LHCN-M2 (cell line): ENCODE measurements around the gene MTREX. TPM values are rescaled to one million over a fixed set of nuclear protein-coding genes. Genes with fewer than 3 reads are reported as not detected.

Experiments
- DNase-seq: peaks from one replicate; pipeline ENCODE4 v3.0.0-alpha.2; 2012; ENCODE audit warnings: low read depth
- total RNA-seq: library from RNA; depleted of rRNA; stranded (reverse); fragments of >200 nt; gene quantifications from 2 replicates; pipeline ENCODE4 v1.2.3, GENCODE V29; 2014

MTREX gene
- total RNA-seq, 1 experiment from 2014 or later, result 115 TPM

- no peak for DNase-seq
Observed at GRCh38 chr5:55383254-55383653, 75.5 kb downstream of the MTREX start.

- DNase-seq, result no peak
Observed at GRCh38 chr5:55384072-55384471, 76.3 kb downstream of the MTREX start.

- DNase-seq, result no peak
Observed at GRCh38 chr5:55385227-55385626, 77.4 kb downstream of the MTREX start.

DNA sequence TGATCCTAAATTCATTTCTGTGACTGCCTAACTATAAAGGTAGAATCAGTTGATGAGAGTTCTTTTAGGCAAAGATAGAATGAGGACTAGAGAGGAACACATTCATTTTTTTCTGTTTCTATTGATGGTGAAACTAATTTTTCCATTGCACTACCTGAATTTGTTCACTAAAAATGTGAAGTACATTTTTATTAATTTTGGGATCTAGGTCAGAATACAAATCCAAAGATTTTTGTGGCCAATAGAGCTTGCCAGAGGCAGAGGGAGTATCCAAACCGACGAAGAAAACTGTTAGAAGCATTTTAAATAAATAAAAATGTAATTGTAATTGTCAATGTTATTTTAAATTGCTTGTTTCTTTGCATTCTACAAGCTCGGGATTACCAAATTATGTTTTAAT lies 78.1 kb downstream of the MTREX start:
- no peak for DNase-seq

GRCh38 chr5:55386356-55386755 lies 78.6 kb downstream of the MTREX start:
- DNase-seq, result no peak

GRCh38 chr5:55387865-55388264 lies 80.1 kb downstream of the MTREX start:
- DNase-seq, result no peak

GRCh38 chr5:55391707-55392106 lies 83.9 kb downstream of the MTREX start:
- no peak for DNase-seq

DNA sequence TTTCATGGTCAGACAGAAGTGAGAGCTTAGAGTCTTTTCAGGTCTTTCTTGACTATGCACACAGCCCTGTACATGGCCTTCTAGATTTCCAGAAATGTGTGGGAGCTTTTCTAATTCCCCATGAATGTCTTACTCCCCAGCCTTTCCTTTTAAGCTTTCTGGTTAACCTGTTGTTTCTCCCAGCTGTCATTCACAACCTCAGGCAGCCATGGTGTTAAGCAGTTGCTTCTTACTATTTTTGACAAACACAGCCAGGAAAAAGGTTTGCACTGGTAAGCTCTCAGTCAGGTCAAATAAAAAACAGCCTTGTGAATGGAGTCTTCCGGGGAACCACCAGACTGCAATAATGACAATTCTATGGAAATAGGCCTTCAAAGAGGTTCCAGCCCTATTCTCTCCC lies 84.9 kb downstream of the MTREX start:
- DNase-seq, result no peak

- no peak for DNase-seq
Observed at GRCh38 chr5:55393501-55394175, 85.8 kb downstream of the MTREX start.

DNA sequence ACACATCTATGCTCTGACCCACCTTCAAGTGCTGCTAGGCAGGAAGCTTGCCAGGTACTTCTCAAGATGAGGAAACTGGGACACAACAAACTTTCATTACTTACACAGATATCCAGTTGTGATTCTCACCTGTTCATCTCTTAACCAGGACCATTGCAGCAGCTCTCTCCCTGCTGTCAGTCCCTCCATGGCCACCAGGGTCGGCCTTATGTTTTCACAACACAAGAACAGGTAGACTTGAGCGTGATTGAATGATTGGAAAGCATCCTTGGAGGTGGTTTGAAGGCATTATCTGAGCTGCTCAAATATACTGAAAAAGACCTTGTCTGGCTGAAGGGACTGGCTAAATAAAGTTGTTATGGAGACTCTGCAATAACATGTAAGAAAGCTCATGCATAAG lies 94.4 kb downstream of the MTREX start:
- DNase-seq, result no peak

DNA sequence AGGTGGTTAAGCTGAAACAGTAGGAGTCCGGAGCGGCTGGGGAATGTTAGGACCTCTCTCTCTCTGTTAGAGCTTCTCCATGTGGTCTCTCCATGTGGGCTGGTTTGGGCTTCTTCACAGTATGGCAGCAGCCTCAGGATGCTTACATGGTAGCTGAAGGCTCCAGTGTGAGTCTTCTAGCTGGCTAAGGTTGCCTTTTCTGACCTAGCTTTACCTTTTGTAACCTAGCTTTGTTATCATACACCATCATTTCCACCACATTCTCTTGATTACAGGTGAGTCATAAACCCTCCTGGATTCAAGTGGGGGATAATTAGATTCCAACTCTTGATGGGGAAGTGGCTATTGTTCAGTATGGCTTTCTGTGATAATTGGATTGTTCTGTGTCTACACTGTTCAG lies 98.5 kb downstream of the MTREX start:
- no peak for DNase-seq

GRCh38 chr5:55407059-55407684 lies 99.4 kb downstream of the MTREX start:
- peak; percentile 42 for DNase-seq

DNA sequence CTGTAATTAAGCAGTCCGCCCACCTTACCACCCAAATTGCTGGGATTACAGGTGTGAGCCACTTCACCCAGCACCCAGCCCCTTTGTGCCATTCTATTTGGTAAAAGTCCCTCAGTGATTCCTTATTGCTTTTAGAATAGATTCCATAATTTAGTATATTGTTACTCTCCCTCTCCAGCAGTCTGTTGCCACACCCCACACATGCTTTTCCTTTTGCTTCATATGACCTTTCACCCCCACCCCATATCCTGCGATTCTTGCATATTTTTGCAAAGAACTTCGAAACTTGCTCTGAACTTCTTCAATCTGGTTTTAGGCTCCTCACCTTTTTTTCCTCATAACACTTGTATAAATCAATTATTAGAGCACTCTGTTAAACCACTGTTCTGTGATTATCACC lies 100.2 kb downstream of the MTREX start:
- DNase-seq, result no peak

DNA sequence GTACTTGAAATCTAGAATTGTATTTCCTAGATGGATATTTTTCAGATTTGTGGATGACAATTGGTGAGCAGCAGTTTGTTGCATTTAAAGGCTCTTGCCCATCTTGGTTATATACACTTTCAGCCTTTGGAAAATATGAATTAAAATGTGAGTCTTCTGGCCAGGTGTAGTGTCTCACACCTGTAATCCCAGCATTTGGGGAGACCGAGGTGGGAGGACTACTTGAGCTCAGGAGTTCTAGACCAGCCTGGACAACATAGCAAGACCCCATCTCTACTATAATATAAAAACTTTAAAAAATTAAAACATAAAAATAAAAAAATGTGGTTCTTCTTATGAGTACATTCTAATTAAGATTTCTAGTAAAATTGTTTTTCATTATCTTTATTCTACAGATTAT lies 102.0 kb downstream of the MTREX start:
- no peak for DNase-seq

- no peak for DNase-seq
Observed at GRCh38 chr5:55410845-55411244, 103.1 kb downstream of the MTREX start.

- no peak for DNase-seq
Observed at GRCh38 chr5:55411876-55412275, 104.1 kb downstream of the MTREX start.

GRCh38 chr5:55413644-55414043 lies 105.9 kb downstream of the MTREX start:
- no peak for DNase-seq

- no peak for DNase-seq
Observed at GRCh38 chr5:55415071-55415470, 107.3 kb downstream of the MTREX start.

GRCh38 chr5:55416306-55416705 lies 108.5 kb downstream of the MTREX start:
- no peak for DNase-seq

DNA sequence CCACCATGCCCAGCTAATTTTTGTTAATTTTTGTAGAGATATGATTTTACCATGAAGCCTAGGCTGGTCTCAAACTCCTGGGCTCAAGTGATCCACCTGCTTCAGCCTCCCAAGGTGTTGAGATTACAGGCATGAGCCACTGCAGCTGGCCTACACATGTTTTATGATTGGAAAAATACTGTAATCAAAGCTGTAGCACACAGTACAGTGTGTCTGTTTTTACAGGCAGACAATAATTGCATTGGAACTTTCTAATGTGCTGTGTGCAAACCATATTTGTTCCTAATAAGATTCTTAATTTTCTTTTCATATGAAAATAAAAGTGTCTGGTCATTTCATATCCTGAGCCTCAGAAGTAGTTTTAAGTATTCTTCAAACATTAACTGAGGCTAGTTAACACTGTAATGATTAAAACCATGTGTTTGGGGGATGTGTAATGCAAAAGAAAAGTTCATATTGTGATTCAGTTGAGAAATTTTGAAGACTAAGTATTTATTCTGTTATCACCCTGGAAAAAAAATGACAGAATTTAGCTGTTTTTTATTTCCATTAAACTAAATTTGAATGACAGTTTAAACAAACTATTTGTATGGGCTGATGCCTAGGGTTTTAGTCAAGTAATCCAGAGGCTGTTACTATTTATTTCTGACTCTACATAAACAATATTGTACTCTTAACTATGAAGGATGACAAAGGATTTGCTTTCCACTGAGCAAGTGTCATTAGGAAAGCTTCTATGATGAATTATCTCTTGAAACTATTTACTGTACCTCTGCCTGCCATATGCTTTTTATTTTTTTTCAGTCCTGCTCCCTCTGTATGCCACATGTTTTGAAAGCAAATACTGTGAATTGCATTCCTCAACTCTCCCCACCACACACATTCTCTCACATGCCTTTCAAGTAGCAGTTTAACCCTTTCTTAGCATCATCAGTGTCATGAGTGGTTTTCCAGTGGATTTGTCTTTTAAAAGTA lies 111.5 kb downstream of the MTREX start:
- peak; percentile 53 for DNase-seq

GRCh38 chr5:55421074-55421529 lies 113.3 kb downstream of the MTREX start:
- DNase-seq, result peak; percentile 29

- DNase-seq, result no peak
Observed at GRCh38 chr5:55426455-55426854, 118.7 kb downstream of the MTREX start.
